GM19240 (cell line): ENCODE data around the gene LGALS4.
"Not testable (repeated sequence)": the region's sequence is repeated elsewhere in the genome, so short reads cannot be mapped to it uniquely, and the experiment has no call there.

Experiments used
- DNase-seq: peaks from one replicate; pipeline ENCODE4 v3.0.0; 2011; ENCODE audit warnings: low spot score; ENCODE audit not compliant: insufficient read length

LGALS4 gene

GRCh38 chr19:38812841-38813320, at the start of gene LGALS4:
Gene LGALS4, minus strand, starts transcription at chr19:38812945. Its CDS starts 59 bp downstream, at chr19:38812886.
- DNase-seq: no peak

GRCh38 chr19:38861368-38861767, 48.6 kb upstream of the LGALS4 start:
- DNase-seq: no peak

- not testable (repeated sequence) for DNase-seq
Observed at GRCh38 chr19:38859631-38860204, 47.0 kb upstream of the LGALS4 start.

GRCh38 chr19:38856813-38857212, 44.1 kb upstream of the LGALS4 start:
- DNase-seq: no peak

GRCh38 chr19:38855751-38856150, 43.0 kb upstream of the LGALS4 start:
- DNase-seq: not testable (repeated sequence)

- DNase-seq: not testable (repeated sequence)
Observed at GRCh38 chr19:38854961-38855360, 42.2 kb upstream of the LGALS4 start.

- DNase-seq: no peak
Observed at GRCh38 chr19:38853214-38853613, 40.5 kb upstream of the LGALS4 start.

- DNase-seq: no peak
Observed at GRCh38 chr19:38852231-38853044, 39.7 kb upstream of the LGALS4 start.

GRCh38 chr19:38851622-38852230, 39.0 kb upstream of the LGALS4 start:
- peak; percentile 86 for DNase-seq

GRCh38 chr19:38850976-38851621, 38.4 kb upstream of the LGALS4 start:
- no peak for DNase-seq

GRCh38 chr19:38850436-38850975, 37.8 kb upstream of the LGALS4 start:
- DNase-seq: peak; percentile 93

- DNase-seq: peak; percentile 58
Observed at GRCh38 chr19:38849860-38850435, 37.2 kb upstream of the LGALS4 start, which contains the start of gene HNRNPL. Gene HNRNPL, minus strand, starts transcription at chr19:38849986. Its CDS starts 20 bp downstream, at chr19:38849966.

- peak; percentile 90 for DNase-seq
Observed at GRCh38 chr19:38849147-38849859, 36.6 kb upstream of the LGALS4 start.

- no peak for DNase-seq
Observed at GRCh38 chr19:38848299-38849146, 35.8 kb upstream of the LGALS4 start.

GRCh38 chr19:38846097-38846496, 33.4 kb upstream of the LGALS4 start:
- DNase-seq: no peak

GRCh38 chr19:38845374-38846024, 32.8 kb upstream of the LGALS4 start:
- no peak for DNase-seq

GRCh38 chr19:38844093-38844686, 31.4 kb upstream of the LGALS4 start:
- no peak for DNase-seq

- DNase-seq: no peak
Observed at GRCh38 chr19:38843175-38843758, 30.5 kb upstream of the LGALS4 start.
